ENCODE data around the gene CCBE1.
"Not testable (repeated sequence)": the region's sequence is repeated elsewhere in the genome, so short reads cannot be mapped to it uniquely, and the experiment has no call there.

The CCBE1 gene

GRCh38 chr18:59540346-59540745 is 156.9 kb downstream of the CCBE1 start:
- no peak for DNase-seq (ENCODE audit: low read depth in 2 of 2)

DNA sequence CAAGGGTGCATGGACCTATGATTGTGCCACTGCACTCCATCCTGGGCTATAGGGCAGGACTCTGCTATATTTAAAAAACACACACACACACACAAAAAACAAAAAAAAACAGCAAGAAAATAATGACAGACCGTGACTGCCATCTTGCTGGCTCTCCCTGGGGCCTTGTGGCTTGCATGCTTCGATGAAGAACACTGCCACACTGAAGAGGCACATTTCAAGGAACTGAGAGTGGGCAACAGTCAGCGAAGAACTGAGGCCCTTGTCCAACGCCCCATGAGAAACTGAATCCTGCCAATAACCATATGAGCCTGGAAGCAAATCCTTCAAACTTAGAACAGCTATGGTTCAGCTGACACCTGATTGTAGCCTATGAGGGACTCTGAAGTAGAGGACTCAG is 158.1 kb downstream of the CCBE1 start:
- DNase-seq (ENCODE audit: low read depth in 2 of 2), result no peak

- DNase-seq (ENCODE audit: low read depth in 2 of 2), result no peak
Measured at GRCh38 chr18:59537579-59537978, 159.6 kb downstream of the CCBE1 start.

- DNase-seq (ENCODE audit: low read depth in 2 of 2), result no peak
Measured at GRCh38 chr18:59536166-59536565, 161.1 kb downstream of the CCBE1 start.

- DNase-seq (ENCODE audit: low read depth in 2 of 2), result no peak
Measured at GRCh38 chr18:59535055-59535454, 162.2 kb downstream of the CCBE1 start.

- no peak for DNase-seq (ENCODE audit: low read depth in 2 of 2)
Measured at GRCh38 chr18:59528866-59529265, 168.4 kb downstream of the CCBE1 start.

DNA sequence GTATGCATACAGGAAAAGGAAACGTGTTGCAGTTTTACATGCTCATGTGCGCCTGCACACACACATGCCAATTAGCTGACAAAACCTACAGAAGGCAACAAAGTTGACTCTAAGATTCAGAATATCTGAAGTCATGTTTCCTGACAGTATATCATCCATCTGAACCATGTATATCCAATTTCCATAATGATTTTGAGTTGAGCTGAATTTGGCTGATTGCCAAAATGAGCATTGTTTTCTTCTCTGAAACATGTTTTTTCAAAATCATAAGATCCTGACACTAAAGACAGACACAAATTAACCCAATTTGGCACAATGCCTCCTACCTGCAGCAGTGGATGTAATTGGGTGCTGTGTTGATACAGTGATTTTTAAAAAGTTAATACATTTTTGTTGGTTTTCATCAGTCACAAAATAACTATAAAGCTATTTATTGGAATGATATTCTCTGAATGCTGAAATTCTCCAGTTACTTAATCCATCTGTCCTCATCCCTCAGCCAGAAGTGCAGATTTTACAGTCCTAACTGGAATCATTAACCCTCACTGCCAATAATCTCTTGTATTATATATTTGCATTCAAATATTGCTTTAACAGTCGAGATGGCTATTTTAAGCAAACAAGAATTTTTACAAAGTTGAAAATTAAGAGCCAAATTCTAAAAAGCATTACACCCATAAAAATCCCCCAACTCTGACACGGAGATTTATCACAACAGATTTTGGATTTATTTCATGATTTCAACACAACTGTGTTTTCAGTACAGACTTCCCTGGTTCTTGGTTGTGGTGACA is 176.5 kb downstream of the CCBE1 start:
- no peak for DNase-seq (ENCODE audit: low read depth in 2 of 2)

- no peak for DNase-seq (ENCODE audit: low read depth in 2 of 2)
Measured at GRCh38 chr18:59518705-59519104, 178.5 kb downstream of the CCBE1 start.

GRCh38 chr18:59517446-59518165 is 179.6 kb downstream of the CCBE1 start:
- no peak for DNase-seq (ENCODE audit: low read depth in 2 of 2)

GRCh38 chr18:59516356-59517155 is 180.7 kb downstream of the CCBE1 start:
- no peak for DNase-seq (ENCODE audit: low read depth in 2 of 2)

GRCh38 chr18:59515956-59516355 is 181.3 kb downstream of the CCBE1 start:
- not testable (repeated sequence) for DNase-seq (ENCODE audit: low read depth in 2 of 2)

DNA sequence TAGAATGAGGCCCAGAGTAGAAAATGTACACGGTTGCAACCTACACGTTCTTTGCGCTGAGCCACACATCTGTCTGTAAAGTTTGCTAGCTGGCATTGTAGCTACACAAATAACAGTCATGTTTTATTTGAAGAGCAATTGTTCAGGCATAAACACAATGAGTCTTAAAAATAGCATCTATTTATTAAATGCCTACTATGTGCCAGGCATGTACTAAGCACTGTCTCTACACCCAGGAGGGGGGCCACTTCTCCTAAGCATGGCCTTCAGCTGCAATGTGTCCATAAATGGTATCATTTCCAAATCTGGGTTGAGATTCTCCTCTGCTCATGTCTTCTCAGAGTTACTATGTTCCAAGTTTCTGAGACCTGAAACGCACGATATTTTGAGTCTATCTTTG is 182.1 kb downstream of the CCBE1 start:
- DNase-seq (ENCODE audit: low read depth in 2 of 2), result no peak

- DNase-seq (ENCODE audit: low read depth in 2 of 2), result no peak
Measured at GRCh38 chr18:59514203-59514602, 183.0 kb downstream of the CCBE1 start.

DNA sequence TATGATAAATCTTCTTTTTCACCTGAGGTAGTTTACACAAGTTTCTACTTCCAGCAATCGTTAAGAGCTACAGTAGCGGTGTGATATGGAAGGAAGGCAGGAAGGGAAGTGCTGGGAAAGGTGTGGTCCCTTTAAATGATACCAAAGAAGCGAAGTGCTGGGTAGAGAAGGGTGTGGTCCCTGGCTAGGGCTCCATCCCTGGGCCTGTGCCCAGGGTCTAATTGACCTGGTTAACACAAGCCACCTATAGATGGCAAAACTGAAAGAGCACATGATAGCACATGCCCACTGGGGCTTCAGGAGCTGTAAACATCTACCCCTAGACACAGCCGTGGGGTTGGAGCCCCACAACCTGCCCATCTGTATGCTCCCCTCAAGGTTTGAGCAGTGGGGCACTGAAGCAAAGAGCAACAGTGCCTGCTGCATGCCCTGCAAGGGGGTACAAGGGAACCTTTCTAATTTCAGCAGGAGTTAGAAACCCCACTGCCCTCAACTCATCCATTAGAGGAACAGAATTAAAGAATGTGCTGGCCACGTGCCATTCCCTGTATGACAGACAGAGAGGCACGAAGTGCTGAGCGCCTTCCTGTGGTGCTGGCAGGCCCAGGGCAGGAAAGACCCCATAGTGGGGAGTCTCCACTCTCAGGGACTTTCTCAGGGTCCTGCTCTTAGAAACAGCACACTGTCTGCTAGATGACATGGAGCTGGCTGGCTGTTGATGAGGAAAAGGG is 185.0 kb downstream of the CCBE1 start:
- DNase-seq (ENCODE audit: low read depth in 2 of 2), result no peak

DNA sequence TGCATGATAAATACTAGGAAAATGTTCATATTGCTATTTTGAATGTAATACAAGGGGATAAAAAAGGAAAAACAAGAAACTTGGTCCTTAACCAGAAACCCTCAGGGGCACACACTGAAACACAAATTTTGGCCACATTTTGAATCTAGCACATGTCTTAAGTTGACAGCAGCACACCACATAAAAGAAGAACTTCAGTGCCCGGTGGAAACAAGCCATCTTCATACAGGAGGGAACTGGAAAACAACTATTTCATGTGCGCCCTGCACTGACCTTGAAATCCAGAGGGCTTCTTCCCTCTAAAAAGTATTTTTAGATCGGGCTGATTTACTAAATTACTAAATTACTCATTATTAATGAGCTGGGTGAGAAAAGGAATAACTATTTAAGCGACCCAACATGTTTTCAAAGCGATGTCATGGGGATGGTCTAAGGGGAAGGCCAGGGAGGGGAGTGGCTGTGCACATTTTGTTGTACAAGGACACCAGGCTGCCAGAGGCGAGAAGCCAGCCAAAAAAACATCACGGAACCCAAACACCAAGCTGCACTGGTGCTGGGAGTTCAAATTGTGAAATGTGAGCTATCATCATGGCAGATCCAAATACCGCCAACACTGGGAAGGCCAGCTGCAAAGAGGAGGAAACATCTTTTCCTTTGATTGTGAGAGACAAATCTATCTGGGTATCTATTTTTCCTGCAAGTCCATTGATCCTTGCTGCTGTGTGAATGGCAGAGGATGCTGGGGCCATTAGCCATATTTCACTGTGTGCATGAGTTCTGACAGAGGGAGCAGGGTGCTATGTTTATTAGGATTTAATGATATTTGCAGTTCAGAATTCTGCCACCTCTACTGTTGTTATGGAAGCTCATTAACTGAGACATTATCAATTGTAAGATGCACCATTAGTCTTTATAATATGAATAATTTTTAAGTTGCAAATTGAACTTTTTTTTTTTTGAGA is 187.5 kb downstream of the CCBE1 start:
- no peak for DNase-seq (ENCODE audit: low read depth in 2 of 2)

GRCh38 chr18:59505356-59505755 is 191.9 kb downstream of the CCBE1 start:
- no peak for DNase-seq (ENCODE audit: low read depth in 2 of 2)

- no peak for DNase-seq (ENCODE audit: low read depth in 2 of 2)
Measured at GRCh38 chr18:59502274-59503175, 194.7 kb downstream of the CCBE1 start.

DNA sequence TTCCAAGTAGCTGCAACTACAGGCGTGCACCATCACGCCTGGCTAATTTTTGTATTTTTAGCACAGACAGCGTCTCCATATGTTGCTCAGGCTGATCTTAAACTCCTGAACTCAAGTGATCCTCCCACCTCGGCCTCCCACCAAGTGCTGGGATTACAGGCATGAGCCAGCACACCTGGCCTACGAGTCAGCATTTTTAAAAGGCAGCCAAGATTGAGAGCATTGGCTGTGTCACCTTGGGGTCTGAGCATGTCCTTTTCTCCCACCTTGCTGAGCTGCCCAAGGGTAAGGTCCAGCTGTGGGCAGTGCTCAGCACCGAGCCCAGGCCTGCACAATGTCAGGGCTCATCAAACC is 195.3 kb downstream of the CCBE1 start:
- no peak for DNase-seq (ENCODE audit: low read depth in 2 of 2)

DNA sequence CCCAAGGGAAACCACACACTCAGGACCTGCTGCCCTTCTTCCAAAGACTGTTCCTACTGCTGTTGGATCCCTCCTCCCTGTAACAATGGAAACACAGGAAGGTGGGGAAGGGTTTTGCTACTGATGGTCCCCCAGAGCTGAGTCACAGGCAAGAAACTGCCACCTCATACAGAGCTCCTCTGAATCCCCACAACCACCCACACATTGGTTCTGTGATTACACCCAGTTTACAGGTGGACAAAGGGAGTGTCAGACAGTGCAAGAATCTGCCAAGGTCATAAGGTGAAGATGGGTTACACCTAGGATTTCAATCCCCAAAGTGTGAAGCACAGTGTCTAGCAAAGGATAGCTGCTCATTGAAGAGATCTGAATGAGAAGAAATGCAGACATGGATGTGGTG is 196.5 kb downstream of the CCBE1 start:
- no peak for DNase-seq (ENCODE audit: low read depth in 2 of 2)
